HepG2 (cell line): ENCODE results near the gene IFT122. TPM values are rescaled to one million over a fixed set of nuclear protein-coding genes. Genes with fewer than 3 reads are reported as not detected.

Experiments
- AFF4 ChIP-seq: sonication (generic); formaldehyde crosslinking; IDR thresholded peaks from 2 replicates; pipeline ENCODE4 v1.4.0; 2020; ENCODE audit warnings: missing genetic modification reagents
- BORCS8-MEF2B ChIP-seq: sonication (generic); formaldehyde crosslinking; IDR thresholded peaks from 2 replicates; pipeline ENCODE4 v1.8.0; 2022; ENCODE audit warnings: mild to moderate bottlenecking, missing genetic modification reagents
- FOXO4 ChIP-seq: sonication (generic); formaldehyde crosslinking; conservative IDR thresholded peaks from 2 replicates; pipeline ENCODE4 v1.8.1; 2023; ENCODE audit warnings: missing genetic modification reagents
- KDM1A ChIP-seq: IDR thresholded peaks from 2 replicates; pipeline ENCODE4 v1.6.1; 2016; ENCODE audit warnings: missing compliant biosample characterization
- MEIS2 ChIP-seq: sonication (generic); formaldehyde crosslinking; IDR thresholded peaks from 2 replicates; pipeline ENCODE4 v1.9.0; 2021; ENCODE audit warnings: mild to moderate bottlenecking, missing genetic modification reagents
- MIER3 ChIP-seq: IDR thresholded peaks from 2 replicates; pipeline ENCODE4 v1.6.1; 2016; ENCODE audit warnings: missing compliant biosample characterization, borderline replicate concordance
- NFKB2 ChIP-seq: sonication (generic); formaldehyde crosslinking; IDR thresholded peaks from 2 replicates; pipeline ENCODE4 v1.4.0; 2020; ENCODE audit warnings: missing genetic modification reagents, borderline replicate concordance
- PRDM4 ChIP-seq: sonication (generic); formaldehyde crosslinking; IDR thresholded peaks from 2 replicates; pipeline ENCODE4 v1.9.0; 2021; ENCODE audit warnings: missing genetic modification reagents, borderline replicate concordance
- RFXAP ChIP-seq: sonication (generic); formaldehyde crosslinking; IDR thresholded peaks from 2 replicates; pipeline ENCODE4 v1.4.0; 2020; ENCODE audit warnings: missing genetic modification reagents, borderline replicate concordance
- SMAD1 ChIP-seq: sonication (generic); formaldehyde crosslinking; IDR thresholded peaks from 2 replicates; pipeline ENCODE4 v1.4.0; 2020; ENCODE audit warnings: missing genetic modification reagents, low read depth, mild to moderate bottlenecking, borderline replicate concordance
- STAG1 ChIP-seq: sonication (generic); formaldehyde crosslinking; IDR thresholded peaks from 2 replicates; pipeline ENCODE4 v1.4.0; 2020; ENCODE audit warnings: missing genetic modification reagents
- TGIF2 ChIP-seq: IDR thresholded peaks from 2 replicates; pipeline ENCODE4 v1.6.1; 2016; ENCODE audit warnings: control low read depth, missing compliant biosample characterization
- YEATS2 ChIP-seq: sonication (generic); formaldehyde crosslinking; IDR thresholded peaks from 2 replicates; pipeline ENCODE4 v1.4.0; 2020; ENCODE audit warnings: missing genetic modification reagents, borderline replicate concordance
- ZMYM3 ChIP-seq: sonication (generic); formaldehyde crosslinking; IDR thresholded peaks from 2 replicates; pipeline ENCODE4 v1.5.1; 2020; ENCODE audit warnings: mild to moderate bottlenecking, missing genetic modification reagents
- ZNF121 ChIP-seq: sonication (generic); formaldehyde crosslinking; IDR thresholded peaks from 2 replicates; pipeline ENCODE4 v1.5.0; 2020; ENCODE audit warnings: mild to moderate bottlenecking, missing genetic modification reagents
- ZNF232 ChIP-seq: sonication (generic); formaldehyde crosslinking; IDR thresholded peaks from 2 replicates; pipeline ENCODE4 v1.4.0; 2020; ENCODE audit warnings: missing genetic modification reagents, borderline replicate concordance
- ZNF234 ChIP-seq: sonication (generic); formaldehyde crosslinking; conservative IDR thresholded peaks from 2 replicates; pipeline ENCODE4 v1.5.1; 2020; ENCODE audit warnings: mild to moderate bottlenecking, missing genetic modification reagents
- ZNF337 ChIP-seq: sonication (generic); formaldehyde crosslinking; IDR thresholded peaks from 2 replicates; pipeline ENCODE4 v1.5.1; 2020; ENCODE audit warnings: missing genetic modification reagents, low read depth, mild to moderate bottlenecking, borderline replicate concordance
- ZNF451 ChIP-seq: sonication (generic); formaldehyde crosslinking; IDR thresholded peaks from 2 replicates; pipeline ENCODE4 v1.5.0; 2020; ENCODE audit warnings: mild to moderate bottlenecking, missing genetic modification reagents
- ZNF501 ChIP-seq: sonication (generic); formaldehyde crosslinking; IDR thresholded peaks from 2 replicates; pipeline ENCODE4 v1.5.1; 2020; ENCODE audit warnings: mild to moderate bottlenecking, moderate library complexity, missing genetic modification reagents
- ZNF678 ChIP-seq: sonication (generic); formaldehyde crosslinking; IDR thresholded peaks from 2 replicates; pipeline ENCODE4 v1.4.0; 2020; ENCODE audit warnings: mild to moderate bottlenecking, missing genetic modification reagents
- ZNF839 ChIP-seq: sonication (generic); formaldehyde crosslinking; IDR thresholded peaks from 2 replicates; pipeline ENCODE4 v1.4.0; 2020; ENCODE audit warnings: missing genetic modification reagents, mild to moderate bottlenecking, borderline replicate concordance
- ZNF891 ChIP-seq: sonication (generic); formaldehyde crosslinking; IDR thresholded peaks from 2 replicates; pipeline ENCODE4 v1.5.0; 2020; ENCODE audit warnings: mild to moderate bottlenecking, missing genetic modification reagents
- polyA plus RNA-seq, 8 experiments: library from polyadenylated mRNA; depleted of rRNA in 3 of 8; stranded (reverse) in 7 of 8; unstranded in 1 of 8; fragments of >200 nt; fragmentation: Illumina TruSeq in 4 of 8; extraction: Trizol in 4 of 8; gene quantifications; 2 replicates each; pipeline versions ENCODE4 v1.2.1 to v1.2.3, GENCODE V29; 2011 to 2016; ENCODE audit warnings: low read depth in 4 of 8, missing spikeins in 1 of 8, mixed read lengths in 1 of 8; ENCODE audit not compliant: insufficient read depth in 1 of 8
- total RNA-seq, 5 experiments: library from RNA; depleted of rRNA; stranded (reverse); fragments of >200 nt; fragmentation: Illumina TruSeq; extraction: Trizol; gene quantifications; 2 replicates each; pipeline ENCODE4 v1.2.3, GENCODE V29; 2016; ENCODE audit warnings: low read depth in 1 of 5

IFT122 gene
- total and polyA plus RNA-seq, 2 of the 13 experiments (the other 11 are each of a cell fraction or from before 2014, with no cell fraction given) = 10.1 to 10.3 TPM

- no peak for TF ChIP-seq PRDM4 (CRISPR knock-in tag)
- peak; percentile 91 for TF ChIP-seq ZMYM3 (CRISPR knock-in tag)
- no peak for TF ChIP-seq FOXO4 (CRISPR knock-in tag)
- TF ChIP-seq ZNF891 (CRISPR knock-in tag) = peak; percentile 62; the same call in 1 of the 2 replicates
- TF ChIP-seq MIER3 = no peak
- no peak for TF ChIP-seq ZNF234
- no peak for TF ChIP-seq NFKB2 (CRISPR knock-in tag)
- TF ChIP-seq ZNF501 (CRISPR knock-in tag) = no peak
- TF ChIP-seq ZNF232 (CRISPR knock-in tag) = 0 out of 2 replicates have a peak, but pooled peaks have one; percentile 29
- no peak for TF ChIP-seq YEATS2
- no peak for TF ChIP-seq ZNF121 (CRISPR knock-in tag)
- no peak for TF ChIP-seq STAG1
- TF ChIP-seq RFXAP (CRISPR knock-in tag) = no peak
- TF ChIP-seq ZNF337 (CRISPR knock-in tag) = no peak; the same call in 1 of the 2 replicates
- 0 out of 2 replicates have a peak, but pooled peaks have one; percentile 13 for TF ChIP-seq ZNF451 (CRISPR knock-in tag)
- no peak for TF ChIP-seq AFF4 (CRISPR knock-in tag)
- TF ChIP-seq ZNF678 (CRISPR knock-in tag) = 0 out of 2 replicates have a peak, but pooled peaks have one; percentile 23
- TF ChIP-seq ZNF839 = no peak
- no peak for TF ChIP-seq BORCS8-MEF2B
- peak; percentile 59; the same call in 1 of the 2 replicates for TF ChIP-seq TGIF2 (CRISPR knock-in tag)
- TF ChIP-seq KDM1A (CRISPR knock-in tag) = peak; percentile 74; the same call in 1 of the 2 replicates
- TF ChIP-seq MEIS2 (CRISPR knock-in tag) = 0 out of 2 replicates have a peak, but pooled peaks have one; percentile 7
- no peak for TF ChIP-seq SMAD1
Measured at GRCh38 chr3:129439226-129439816, 703 bp upstream of the IFT122 start (continued).
